Loucy (cell line): Measurements from ENCODE around the gene TRAF2.
A peak's percentile ranks its signal among the peaks of the same experiment; 100 is the strongest.

Experiments used
- EZH2phosphoT487 ChIP-seq: fragments of 200-600 bp; IDR thresholded peaks from 2 replicates; pipeline ENCODE4 v1.6.1; 2018; ENCODE audit warnings: antibody characterized with exemption, mild to moderate bottlenecking, moderate library complexity, borderline replicate concordance
- TF ChIP-seq, protein P1 (sequence below): fragments of 200-600 bp; sonication (generic); conservative IDR thresholded peaks from 2 replicates; pipeline ENCODE4 v1.5.1; 2014; ENCODE audit warnings: mild to moderate bottlenecking, antibody characterized with exemption, low read length

DNA sequence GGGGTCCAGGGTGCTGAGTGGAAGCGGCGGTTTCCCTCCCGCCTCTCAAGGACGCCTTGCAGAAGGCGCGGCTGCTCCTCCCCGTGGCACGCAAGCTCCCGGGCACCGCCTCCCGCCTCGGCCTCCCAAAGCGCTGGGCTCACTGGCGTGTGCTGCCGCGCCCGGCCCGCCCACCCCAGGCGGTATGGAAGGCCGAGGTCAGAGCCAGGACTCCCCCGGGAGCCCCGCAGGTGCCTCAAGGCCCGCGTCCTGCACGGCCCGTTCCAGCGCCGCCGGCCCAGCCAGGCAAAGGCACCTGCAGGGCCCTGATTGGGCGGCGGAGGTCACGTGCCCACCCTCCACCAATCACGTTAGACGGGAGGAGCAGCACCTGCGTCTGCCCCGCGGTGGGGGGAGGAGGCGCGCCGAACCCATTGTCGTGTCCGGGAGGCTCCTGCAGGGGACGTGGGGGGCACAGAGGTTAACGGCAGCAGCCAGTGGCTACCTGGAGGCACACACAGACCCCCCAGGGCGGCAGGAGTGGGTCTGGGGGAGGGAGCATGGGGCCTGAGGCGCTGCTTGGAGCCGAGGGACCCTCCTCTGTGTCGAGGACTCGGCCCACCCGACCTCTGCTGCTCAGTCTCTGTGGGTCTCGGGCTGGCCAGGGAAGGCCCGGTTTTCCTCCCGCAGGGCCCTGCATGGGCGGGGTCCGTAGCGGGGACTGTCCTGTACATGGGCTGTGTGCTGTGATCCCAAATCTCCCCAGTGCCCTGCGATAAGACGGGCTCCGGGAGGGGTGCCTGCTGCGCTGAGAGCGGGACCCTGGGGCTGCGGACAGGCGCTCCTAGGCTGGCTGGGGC lies 63.7 kb downstream of the TRAF2 start:
- TF ChIP-seq, protein P1, sequence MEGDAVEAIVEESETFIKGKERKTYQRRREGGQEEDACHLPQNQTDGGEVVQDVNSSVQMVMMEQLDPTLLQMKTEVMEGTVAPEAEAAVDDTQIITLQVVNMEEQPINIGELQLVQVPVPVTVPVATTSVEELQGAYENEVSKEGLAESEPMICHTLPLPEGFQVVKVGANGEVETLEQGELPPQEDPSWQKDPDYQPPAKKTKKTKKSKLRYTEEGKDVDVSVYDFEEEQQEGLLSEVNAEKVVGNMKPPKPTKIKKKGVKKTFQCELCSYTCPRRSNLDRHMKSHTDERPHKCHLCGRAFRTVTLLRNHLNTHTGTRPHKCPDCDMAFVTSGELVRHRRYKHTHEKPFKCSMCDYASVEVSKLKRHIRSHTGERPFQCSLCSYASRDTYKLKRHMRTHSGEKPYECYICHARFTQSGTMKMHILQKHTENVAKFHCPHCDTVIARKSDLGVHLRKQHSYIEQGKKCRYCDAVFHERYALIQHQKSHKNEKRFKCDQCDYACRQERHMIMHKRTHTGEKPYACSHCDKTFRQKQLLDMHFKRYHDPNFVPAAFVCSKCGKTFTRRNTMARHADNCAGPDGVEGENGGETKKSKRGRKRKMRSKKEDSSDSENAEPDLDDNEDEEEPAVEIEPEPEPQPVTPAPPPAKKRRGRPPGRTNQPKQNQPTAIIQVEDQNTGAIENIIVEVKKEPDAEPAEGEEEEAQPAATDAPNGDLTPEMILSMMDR, result peak; percentile 31; the same call in 1 of the 2 replicates
- TF ChIP-seq EZH2phosphoT487, result no peak
